GM19452 (cell line): ENCODE measurements around the gene SPDYE4.

Experiments used
- ATAC-seq: cut with Tn5 transposase; IDR thresholded peaks from one replicate; pipeline ENCODE4 v1.9.1; 2021; ENCODE audit not compliant: unreplicated experiment

The SPDYE4 gene

DNA sequence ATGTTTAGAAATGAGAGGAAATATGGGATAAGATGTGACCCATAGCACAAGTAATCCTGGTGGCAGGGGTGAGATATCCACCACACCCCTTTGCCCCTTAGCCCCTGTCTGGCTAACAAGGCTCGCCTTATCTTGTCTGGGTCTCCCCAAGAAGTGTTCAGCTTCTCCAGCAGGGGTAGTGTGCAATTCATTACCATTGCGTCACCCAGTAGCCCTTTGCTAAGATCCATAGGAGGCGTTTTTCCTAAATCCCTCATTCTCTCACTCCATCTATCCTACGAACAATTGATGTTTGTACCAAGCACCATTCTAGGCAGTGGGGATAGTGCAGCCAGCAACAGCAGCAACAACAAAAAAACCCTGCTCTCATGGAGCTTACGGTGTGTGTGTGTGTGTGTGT is 44.5 kb downstream of the SPDYE4 start:
- no peak for ATAC-seq

DNA sequence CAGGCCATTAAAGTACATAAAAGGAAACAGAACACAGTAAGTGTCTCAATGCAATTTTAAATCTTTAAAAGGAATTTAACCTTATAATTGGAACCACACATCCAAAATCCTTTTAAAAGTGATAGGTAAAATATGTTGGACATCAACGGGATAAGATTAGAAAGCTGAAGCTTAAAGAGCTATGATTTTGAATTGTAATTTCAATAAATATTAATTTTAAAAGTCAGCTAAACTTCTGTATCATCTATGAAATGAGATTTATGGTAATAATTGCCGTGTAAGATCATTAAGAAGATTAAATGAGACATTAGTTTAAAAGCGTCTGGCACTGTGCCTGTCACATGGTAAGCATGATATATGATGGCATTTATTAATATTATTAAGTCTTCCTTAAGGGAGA is 45.0 kb downstream of the SPDYE4 start:
- ATAC-seq = no peak

DNA sequence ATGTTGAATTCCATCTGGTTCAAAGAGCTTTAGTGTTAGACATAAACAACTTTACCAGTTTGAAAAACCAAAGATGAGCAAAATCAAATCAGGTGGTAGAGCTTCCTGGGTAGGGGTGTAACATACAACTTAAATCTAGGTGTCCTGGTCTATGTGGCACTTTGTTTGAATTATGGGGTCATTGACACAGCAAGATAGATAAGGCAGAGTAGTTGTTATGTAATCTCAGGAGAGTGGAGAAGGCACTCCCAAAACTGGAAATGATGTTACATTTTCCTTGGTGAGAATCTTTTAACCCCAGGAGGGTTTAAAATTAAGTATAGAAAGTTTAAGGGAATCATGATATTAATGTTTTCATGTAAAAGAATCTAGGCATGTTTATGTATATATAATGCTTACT is 45.6 kb downstream of the SPDYE4 start:
- no peak for ATAC-seq

DNA sequence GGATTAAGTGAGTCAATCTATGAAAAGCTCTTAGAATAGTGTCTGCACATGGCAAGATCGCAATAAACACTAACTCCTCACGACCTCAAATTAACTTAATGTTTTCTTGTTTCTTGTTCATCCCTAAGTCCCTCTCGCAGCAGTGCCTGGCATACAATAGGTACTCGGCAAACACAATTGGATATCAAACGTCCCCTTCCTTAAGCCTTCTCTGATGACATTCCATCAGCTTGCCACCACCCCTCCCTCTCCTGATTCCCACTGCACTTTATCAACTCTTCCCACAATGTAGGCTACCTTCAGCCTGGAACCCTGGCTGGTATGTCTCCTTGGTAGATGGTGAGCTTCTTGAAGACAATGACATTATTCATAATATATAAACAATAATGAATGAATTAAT is 47.1 kb downstream of the SPDYE4 start:
- no peak for ATAC-seq

DNA sequence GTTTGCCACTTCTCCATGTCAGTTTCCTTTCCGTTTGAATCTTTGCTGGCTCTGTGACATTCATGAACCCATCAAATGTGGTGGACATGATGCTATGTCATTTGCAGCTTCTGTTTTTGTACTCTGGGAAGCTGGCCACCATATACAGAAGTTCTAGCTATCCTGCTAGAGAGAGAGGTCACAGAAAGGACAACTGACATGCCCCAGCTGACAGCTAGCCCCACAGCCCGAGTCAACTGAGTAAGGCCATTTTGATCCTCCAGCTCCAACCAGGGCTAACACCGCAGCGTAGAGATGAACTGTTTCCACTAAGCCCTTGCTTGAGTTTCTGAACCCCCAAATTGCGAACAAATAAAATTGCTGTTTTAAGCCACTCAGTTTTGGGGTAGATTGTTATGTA is 47.5 kb downstream of the SPDYE4 start:
- no peak for ATAC-seq

DNA sequence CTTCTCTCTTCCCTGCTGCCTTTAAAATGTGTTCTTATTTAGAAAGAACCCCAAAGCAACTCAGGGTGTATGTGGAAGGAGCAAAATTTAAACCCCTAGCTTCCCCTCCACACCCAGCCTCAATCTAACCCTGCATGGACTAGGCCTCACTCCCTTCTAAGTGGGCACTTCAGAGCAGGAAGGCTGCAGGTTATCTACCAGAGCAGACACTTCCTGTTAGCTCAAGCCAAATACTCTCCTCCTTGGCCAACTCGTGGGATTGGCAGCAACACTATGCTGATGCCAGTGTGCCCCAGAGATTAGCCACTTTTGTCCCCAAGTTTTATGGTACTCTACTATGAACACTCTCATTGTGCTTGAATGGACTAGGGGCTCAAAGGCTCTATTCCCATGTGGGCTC is 49.3 kb downstream of the SPDYE4 start:
- no peak for ATAC-seq

DNA sequence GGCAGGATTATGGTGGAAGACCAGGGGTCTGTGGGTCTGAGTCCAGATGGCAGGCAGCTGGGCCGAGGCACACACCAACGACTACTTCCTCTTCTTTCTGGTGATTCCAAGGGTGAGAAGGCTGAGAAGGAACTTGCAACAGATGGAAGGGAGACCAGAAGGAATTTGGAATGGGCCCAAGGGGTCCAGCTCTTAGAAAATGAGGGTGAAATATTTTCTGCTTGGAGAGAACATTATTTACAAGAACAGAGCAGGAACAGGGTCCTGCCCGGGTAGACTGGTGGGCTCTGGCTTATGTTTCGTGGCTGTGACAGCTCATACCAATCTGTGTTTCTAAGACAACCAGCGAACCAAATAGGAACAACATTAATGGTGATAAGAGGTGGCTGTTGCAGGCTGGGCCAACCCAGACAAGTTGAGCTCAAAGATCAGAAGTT is 50.3 kb downstream of the SPDYE4 start:
- ATAC-seq = no peak

DNA sequence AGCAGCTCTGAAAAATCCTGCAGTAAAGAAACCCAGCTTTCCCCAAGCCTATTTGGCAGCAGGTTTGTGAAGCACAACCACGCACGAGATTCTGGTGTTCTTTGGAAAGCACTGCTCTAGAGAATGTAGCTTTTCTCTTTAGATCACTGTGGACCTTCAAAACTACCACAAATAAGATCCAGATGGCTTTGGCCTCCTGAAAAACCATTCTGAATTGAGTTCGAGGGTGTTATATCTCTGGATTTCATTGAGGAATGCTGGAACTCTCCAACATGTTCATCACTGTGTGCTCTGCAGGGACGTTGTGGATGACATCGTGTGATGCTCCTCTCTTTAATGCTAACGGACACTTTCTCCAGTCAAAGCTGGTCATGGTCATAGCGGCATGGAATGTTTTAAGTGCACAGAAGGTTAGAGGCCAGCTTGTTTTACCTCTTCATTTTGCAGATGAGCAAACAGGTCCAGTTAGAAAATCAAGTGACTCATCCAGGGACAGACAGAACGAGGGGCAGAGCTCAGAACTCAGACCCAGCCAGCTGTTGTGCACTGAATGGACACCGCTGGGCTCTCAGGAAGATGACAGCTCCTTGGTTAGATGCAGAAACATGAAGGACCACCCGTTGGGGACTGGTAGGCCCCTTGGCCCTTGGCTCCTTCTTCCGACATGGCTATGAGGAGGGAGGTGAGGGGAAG is 50.9 kb downstream of the SPDYE4 start:
- no peak for ATAC-seq

DNA sequence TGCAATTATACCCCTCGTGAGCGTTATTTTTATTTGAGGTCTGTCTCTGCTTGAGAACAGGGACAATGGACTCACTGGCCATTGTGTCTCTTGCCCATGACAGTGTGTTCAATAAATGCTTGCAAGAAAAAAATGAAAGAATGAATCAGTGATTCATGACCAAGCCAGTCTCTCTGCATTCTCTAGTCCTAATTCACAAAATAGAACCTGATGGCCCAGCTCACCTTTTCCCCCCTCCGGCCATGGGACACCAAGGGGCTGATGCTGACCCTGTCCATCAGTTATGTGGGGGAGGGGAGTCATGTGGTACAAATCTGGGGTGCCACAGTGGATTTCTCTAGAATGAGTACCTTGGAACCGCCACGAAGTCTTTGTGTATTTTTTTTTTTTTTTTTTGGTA is 51.9 kb downstream of the SPDYE4 start:
- no peak for ATAC-seq

DNA sequence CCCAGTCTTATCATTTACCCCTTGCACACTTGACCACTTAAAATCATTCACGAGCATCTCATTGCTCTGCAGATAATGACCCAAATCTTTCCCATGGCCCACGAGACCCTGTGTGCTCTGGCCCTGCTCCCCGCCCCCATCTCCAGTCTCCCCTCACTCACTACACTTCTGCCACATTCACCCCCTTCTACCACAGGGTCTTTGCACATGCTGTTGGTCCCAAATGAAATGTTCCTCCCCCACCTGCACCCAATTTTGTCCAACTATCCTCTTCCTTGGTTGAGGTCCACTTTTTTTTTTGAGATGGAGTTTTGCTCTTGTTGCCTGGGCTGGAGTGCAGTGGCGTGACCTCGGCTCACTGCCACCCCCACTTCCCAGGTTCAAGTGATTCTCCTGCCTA is 52.9 kb downstream of the SPDYE4 start:
- no peak for ATAC-seq

DNA sequence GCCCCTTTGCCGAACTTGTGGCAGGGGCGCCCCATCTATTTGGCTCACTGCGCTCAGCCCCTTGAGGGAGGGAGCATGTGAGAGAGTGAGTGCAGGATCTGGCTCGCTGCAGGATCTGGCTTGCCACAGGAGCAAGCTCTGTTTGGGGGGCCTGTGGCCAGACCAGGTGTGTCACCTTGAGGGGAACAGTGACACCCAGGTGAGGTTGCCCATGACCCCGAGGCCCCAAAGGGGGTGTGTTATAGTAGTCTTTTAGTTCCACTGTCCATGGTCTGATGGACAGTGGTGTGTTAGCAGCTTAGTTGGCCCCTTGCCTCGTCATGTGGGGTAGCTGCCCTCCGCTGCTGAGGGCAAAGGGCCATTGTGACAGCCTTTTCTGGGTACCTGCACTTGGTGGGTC is 55.3 kb downstream of the SPDYE4 start:
- no peak for ATAC-seq

DNA sequence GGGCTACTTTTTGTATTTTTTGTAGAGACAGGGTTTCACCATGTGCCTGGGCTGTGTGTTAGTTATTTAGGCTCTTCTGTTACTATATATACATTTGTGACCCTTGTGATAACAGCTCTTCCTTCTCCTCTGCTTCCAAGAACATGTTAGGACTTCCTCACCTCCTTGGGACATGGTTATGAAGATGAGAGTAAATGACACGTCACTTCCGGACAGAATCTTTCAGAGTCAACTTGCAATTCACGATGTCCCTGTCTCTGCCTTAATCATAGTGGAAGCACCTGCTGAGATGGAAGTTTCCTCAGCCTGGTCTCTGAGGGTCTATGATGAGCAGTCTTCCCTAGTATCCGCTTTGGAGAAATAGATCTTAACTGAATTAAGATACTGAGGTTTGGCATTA is 56.6 kb downstream of the SPDYE4 start:
- ATAC-seq = no peak

DNA sequence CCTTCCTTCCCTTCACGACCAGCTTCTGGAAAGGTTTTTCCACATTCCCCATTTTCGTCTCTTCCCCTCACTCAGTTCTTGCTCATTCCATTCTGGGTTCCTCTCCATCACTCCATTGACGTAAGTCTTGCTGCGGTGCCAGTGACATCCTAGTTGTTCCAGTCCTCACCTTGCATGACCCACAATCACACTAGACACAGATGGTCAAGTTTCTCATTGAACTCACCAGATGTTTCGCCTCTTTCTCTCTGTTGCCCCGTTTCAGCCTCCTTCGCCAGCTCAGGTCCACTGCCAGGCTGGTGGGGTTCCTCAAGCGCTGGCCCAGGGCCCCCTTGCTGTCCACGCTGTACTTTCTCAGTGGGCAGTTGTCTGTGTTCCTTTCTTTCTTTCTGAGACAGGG is 57.1 kb downstream of the SPDYE4 start:
- no peak for ATAC-seq
